ENCODE results near the gene HSDL2.
"Not testable (repeated sequence)": the region's sequence is repeated elsewhere in the genome, so short reads cannot be mapped to it uniquely, and the experiment has no call there.

The HSDL2 gene

GRCh38 chr9:112396872-112397271 is 17.0 kb downstream of the HSDL2 start:
- DNase-seq (ENCODE audit: low read depth in 2 of 2) = no peak

- no peak for DNase-seq (ENCODE audit: low read depth in 2 of 2)
Observed at GRCh38 chr9:112401175-112401815, 21.4 kb downstream of the HSDL2 start.

GRCh38 chr9:112403614-112404201 is 23.8 kb downstream of the HSDL2 start:
- no peak for DNase-seq (ENCODE audit: low read depth in 2 of 2)

- no peak for DNase-seq (ENCODE audit: low read depth in 2 of 2)
Observed at GRCh38 chr9:112404508-112404932, 24.6 kb downstream of the HSDL2 start.

GRCh38 chr9:112408275-112408674 is 28.4 kb downstream of the HSDL2 start:
- DNase-seq (ENCODE audit: low read depth in 2 of 2) = no peak

GRCh38 chr9:112408819-112409218 is 28.9 kb downstream of the HSDL2 start:
- DNase-seq (ENCODE audit: low read depth in 2 of 2) = no peak

GRCh38 chr9:112409758-112410157 is 29.9 kb downstream of the HSDL2 start:
- no peak for DNase-seq (ENCODE audit: low read depth in 2 of 2)

GRCh38 chr9:112411626-112412027 is 31.7 kb downstream of the HSDL2 start:
- no peak for DNase-seq (ENCODE audit: low read depth in 2 of 2)

- DNase-seq (ENCODE audit: low read depth in 2 of 2) = not testable (repeated sequence)
Observed at GRCh38 chr9:112413728-112414127, 33.8 kb downstream of the HSDL2 start.

GRCh38 chr9:112420208-112420607 is 40.3 kb downstream of the HSDL2 start:
- no peak for DNase-seq (ENCODE audit: low read depth in 2 of 2)

GRCh38 chr9:112421771-112422222 is 41.9 kb downstream of the HSDL2 start:
- no peak for DNase-seq (ENCODE audit: low read depth in 2 of 2)

- no peak for DNase-seq (ENCODE audit: low read depth in 2 of 2)
Observed at GRCh38 chr9:112422417-112423148, 42.7 kb downstream of the HSDL2 start.

GRCh38 chr9:112430006-112430522 is 50.2 kb downstream of the HSDL2 start:
- no peak for DNase-seq (ENCODE audit: low read depth in 2 of 2)

- no peak for DNase-seq (ENCODE audit: low read depth in 2 of 2)
Observed at GRCh38 chr9:112433499-112434392, 53.8 kb downstream of the HSDL2 start.

GRCh38 chr9:112434487-112434886 is 54.6 kb downstream of the HSDL2 start:
- no peak for DNase-seq (ENCODE audit: low read depth in 2 of 2)

GRCh38 chr9:112437406-112437805 is 57.5 kb downstream of the HSDL2 start:
- no peak for DNase-seq (ENCODE audit: low read depth in 2 of 2)

- no peak for DNase-seq (ENCODE audit: low read depth in 2 of 2)
Observed at GRCh38 chr9:112439171-112439570, 59.3 kb downstream of the HSDL2 start.

- DNase-seq (ENCODE audit: low read depth in 2 of 2) = no peak
Observed at GRCh38 chr9:112439825-112440224, 59.9 kb downstream of the HSDL2 start.

- no peak for DNase-seq (ENCODE audit: low read depth in 2 of 2)
Observed at GRCh38 chr9:112443200-112443599, 63.3 kb downstream of the HSDL2 start.

GRCh38 chr9:112443636-112444035 is 63.7 kb downstream of the HSDL2 start:
- no peak for DNase-seq (ENCODE audit: low read depth in 2 of 2)

GRCh38 chr9:112445196-112445595 is 65.3 kb downstream of the HSDL2 start:
- DNase-seq (ENCODE audit: low read depth in 2 of 2) = no peak

GRCh38 chr9:112446080-112446479 is 66.2 kb downstream of the HSDL2 start:
- no peak for DNase-seq (ENCODE audit: low read depth in 2 of 2)
